Testis (tissue), 2 donors: ENCODE results near the gene KL.

Experiments
- CTCF ChIP-seq, 3 experiments: fragments of 450-650 bp in 2 of 3; fragments of 200-600 bp in 1 of 3; sonication (generic) in 1 of 3; IDR thresholded peaks; one replicate each; pipeline ENCODE4 v1.5.1; 2016 to 2019; ENCODE audit warnings: antibody characterized with exemption in 3 of 3, mild to moderate bottlenecking in 2 of 3, moderate library complexity in 1 of 3
- POLR2A ChIP-seq: fragments of 450-650 bp; IDR thresholded peaks from one replicate; pipeline ENCODE4 v1.6.1; 2017; ENCODE audit warnings: antibody characterized with exemption, mild to moderate bottlenecking, moderate library complexity

DNA sequence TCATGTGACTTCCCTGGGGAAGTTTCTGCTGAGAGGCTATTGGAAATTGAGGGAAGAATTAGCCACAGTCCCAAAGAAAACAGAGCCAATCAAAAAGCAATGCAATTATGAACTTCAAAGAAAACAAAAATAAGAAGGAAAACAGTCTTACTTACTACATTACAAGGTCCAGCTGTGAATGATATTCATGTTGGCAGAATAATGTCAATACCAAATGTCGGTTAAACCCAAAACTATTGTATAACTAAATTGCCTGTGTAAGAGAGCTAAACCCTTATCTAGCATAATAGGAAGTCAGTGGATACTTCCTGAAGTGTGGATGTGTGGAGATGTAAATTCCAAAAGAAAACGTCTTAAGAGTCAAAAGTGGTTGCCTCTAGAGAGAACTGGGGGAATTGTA lies 12.4 kb downstream of the KL start:
- TF ChIP-seq CTCF (IDR thresholded peaks at IDR 0.05) (no peak), POLR2A (no peak)
